Natural killer cell treated with Interleukin-12 subunit alpha and Interleukin-12 subunit beta and Interleukin-15 and Interleukin-18, amount 100 ng/mL, for 72 hours (primary cell): ENCODE measurements around the gene HP. TPM values are rescaled to one million over a fixed set of nuclear protein-coding genes. Genes with fewer than 3 reads are reported as not detected.

Experiments
- ATAC-seq, 2 donors: fragments of 150-1000 bp; cut with Tn5 transposase in 1 of 2; sonication (Bioruptor Pico), chemical (Tn5 transposase) in 1 of 2; 2 replicates each; pipeline ENCODE4 v1.10.0; 2021
- DNase-seq: peaks from one replicate; pipeline ENCODE4 v3.0.0; 2022; ENCODE audit warnings: low spot score
- H3K27ac Mint-ChIP-seq, 2 donors: 1 replicate in 1 of 2; 2 replicates in 1 of 2; pipeline ENCODE4 v1.8.0; 2022; ENCODE audit warnings: mixed read lengths in 2 of 2, mild to moderate bottlenecking in 1 of 2, moderate library complexity in 1 of 2
- H3K27me3 Mint-ChIP-seq, 2 donors: 1 replicate in 1 of 2; 2 replicates in 1 of 2; pipeline ENCODE4 v1.8.0; 2022; ENCODE audit warnings: mixed read lengths in 2 of 2
- H3K36me3 Mint-ChIP-seq: one replicate; pipeline ENCODE4 v1.8.0; 2022; ENCODE audit warnings: mixed read lengths
- H3K4me1 Mint-ChIP-seq, 2 donors: 1 replicate in 1 of 2; 2 replicates in 1 of 2; pipeline ENCODE4 v1.8.0; 2022; ENCODE audit warnings: low read depth in 2 of 2, mixed read lengths in 2 of 2, mild to moderate bottlenecking in 1 of 2
- H3K4me3 Mint-ChIP-seq: one replicate; pipeline ENCODE4 v1.8.0; 2022; ENCODE audit warnings: mixed read lengths
- H3K9me3 Mint-ChIP-seq: 2 replicates; pipeline ENCODE4 v1.8.0; 2022; ENCODE audit warnings: mixed read lengths
- total RNA-seq, 2 donors: library from RNA; stranded (reverse); gene quantifications; one replicate each; pipeline ENCODE4 v1.2.3, GENCODE V29; 2022

HP gene
- total RNA-seq, 2 donors from 2014 or later, result not detected

DNA sequence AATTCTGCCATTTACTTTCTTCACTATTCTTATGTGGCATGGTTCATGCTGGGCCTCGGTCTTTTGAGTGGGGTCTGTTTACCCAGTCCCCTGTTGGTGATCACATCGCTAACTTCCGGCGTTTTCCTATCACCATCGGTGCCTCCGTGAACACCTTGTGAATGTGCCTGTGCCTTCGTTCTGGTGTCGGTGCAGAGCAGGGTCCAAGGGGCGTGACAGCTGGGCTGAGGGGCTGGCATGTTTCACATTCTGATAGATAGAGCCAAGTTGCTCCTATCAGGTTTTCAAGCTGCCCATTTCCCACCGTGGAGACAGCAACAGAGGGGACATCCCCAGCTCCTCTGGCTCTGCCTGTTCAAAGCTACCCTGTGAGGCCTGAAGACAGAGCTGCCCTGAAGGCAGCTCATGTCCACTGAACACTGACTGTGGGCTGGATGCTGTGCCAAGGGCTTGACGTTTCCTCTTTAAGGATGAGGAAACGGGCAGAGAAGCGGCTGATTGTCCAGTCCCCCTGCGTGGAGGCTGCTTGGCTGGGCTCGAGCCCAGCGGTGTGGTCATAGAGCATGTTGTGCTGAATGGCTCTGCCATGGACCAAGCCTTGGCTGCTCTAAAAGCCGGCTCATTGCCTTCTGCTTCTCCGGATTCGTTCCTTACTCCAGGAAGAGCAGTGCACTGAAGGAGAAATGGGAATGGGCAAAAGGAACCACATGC is 28.7 kb upstream of the HP start:
- Mint-ChIP-seq H3K27ac (no peak overlapping the region), H3K36me3 (peaks cover 11% of the 10 kb centered on the region)
- no peak for ATAC-seq

GRCh38 chr16:72027669-72028378 is 26.5 kb upstream of the HP start:
- no peak overlapping the region for H3K4me3 Mint-ChIP-seq
- DNase-seq (no peak), ATAC-seq (no peak)
- H3K27ac Mint-ChIP-seq, result no peak overlapping the region
- peaks cover 11% of the 10 kb centered on the region for H3K36me3 Mint-ChIP-seq
- no peaks in the 10 kb centered on the region for H3K4me1 Mint-ChIP-seq
- H3K27me3 Mint-ChIP-seq, result no peaks in the 10 kb centered on the region
- H3K9me3 Mint-ChIP-seq, result no peaks in the 10 kb centered on the region

More for the DNA sequence above, 28.7 kb upstream of the HP start:
- no peak for DNase-seq
- no peaks in the 10 kb centered on the region for H3K4me1 Mint-ChIP-seq
- no peaks in the 10 kb centered on the region for H3K9me3 Mint-ChIP-seq
- no peaks in the 10 kb centered on the region for H3K27me3 Mint-ChIP-seq
- H3K4me3 Mint-ChIP-seq, result no peak overlapping the region

DNA sequence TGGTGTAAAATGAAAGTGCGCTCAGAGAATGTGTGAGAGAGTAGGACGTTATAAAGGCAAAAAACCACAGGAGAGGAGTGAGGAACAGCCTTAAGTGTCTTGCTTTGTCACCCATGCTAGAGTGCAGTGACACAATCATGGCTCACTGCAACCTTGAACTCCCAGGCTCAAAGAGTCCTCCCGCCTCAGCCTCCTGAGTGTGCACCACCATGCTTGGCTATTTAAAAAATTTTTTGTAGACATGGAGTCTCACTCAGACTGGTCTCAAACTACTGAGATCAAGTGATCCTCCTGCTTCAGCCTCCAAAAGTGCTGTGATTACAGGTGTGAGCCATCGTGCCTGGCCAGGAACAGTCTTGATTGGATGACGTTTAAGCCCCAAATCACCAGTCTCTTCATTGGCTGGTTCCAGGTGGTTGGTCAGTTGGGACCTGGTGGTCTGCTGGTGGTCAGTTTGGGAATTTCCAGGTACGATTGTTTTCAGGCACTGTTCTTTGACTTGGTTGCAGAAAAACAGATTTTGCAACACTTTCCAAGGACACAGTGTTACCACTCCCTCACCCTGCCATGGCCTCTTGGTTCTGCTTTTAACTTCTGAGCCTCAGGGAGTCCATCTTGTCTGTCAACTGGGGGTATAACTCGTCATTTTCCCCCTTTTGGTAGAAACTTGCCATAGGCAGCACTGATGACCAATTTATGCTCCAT is 24.6 kb upstream of the HP start:
- H3K4me1 Mint-ChIP-seq, result no peaks in the 10 kb centered on the region
- no peaks in the 10 kb centered on the region for H3K27me3 Mint-ChIP-seq
- ATAC-seq (no peak), DNase-seq (no peak)
- no peaks in the 10 kb centered on the region for H3K9me3 Mint-ChIP-seq
- peaks cover 6% of the 10 kb centered on the region for H3K36me3 Mint-ChIP-seq
- H3K4me3 Mint-ChIP-seq, result no peak overlapping the region
- H3K27ac Mint-ChIP-seq, result no peak overlapping the region

GRCh38 chr16:72033437-72033836 is 20.9 kb upstream of the HP start:
- ATAC-seq (no peak), DNase-seq (no peak)
- Mint-ChIP-seq H3K4me3 (no peak overlapping the region), H3K4me1 (no peaks in the 10 kb centered on the region), H3K27ac (no peak overlapping the region), H3K36me3 (no peaks in the 10 kb centered on the region), H3K27me3 (no peaks in the 10 kb centered on the region), H3K9me3 (no peaks in the 10 kb centered on the region)

DNA sequence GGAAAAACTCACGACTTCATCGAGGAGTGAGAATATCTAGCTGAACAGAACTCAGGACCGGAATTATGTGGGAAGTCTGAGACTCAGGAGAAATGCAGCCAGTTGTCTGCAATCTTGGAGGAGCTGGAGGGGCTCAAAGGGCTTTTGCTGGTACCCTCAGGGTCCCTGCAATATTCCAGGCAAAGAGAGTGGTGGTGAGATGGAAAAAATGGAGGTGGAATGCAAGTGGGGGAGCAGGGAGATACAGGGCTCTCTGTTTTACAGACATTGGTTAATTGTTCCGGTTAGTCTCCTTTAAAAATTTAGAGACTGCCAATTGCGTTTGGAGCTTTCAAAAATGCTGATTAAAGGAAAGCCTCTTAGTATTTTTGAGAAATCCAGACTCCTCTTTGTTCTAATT is 18.2 kb upstream of the HP start:
- no peaks in the 10 kb centered on the region for H3K4me1 Mint-ChIP-seq
- no peak overlapping the region for H3K27ac Mint-ChIP-seq
- no peaks in the 10 kb centered on the region for H3K27me3 Mint-ChIP-seq
- ATAC-seq, result no peak
- H3K36me3 Mint-ChIP-seq, result no peaks in the 10 kb centered on the region
- no peaks in the 10 kb centered on the region for H3K9me3 Mint-ChIP-seq
- H3K4me3 Mint-ChIP-seq, result no peak overlapping the region
- DNase-seq, result no peak

DNA sequence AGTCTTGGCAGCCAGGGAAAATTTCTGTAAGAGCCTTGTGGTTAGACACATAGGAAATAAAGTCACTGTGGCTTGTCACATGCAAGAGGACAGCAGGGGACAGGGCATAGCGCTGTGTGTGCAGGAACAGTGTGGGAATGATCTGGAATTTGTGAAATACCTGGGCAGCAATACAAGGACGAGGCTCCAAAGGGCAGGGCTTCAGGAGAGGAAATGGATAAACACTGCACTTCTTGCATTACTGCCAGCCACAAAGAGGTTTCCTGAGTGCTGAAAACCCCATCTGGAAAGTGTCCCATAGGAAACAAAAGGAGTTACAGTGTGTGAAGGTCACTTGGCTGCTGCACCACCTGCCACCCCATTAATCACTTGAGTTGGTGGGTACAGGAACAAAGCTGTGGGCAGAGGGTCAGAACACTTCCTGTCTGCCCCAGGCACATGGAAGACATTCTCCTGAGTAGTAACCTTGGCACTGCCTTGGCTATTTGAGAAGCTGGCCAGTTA is 12.1 kb upstream of the HP start:
- Mint-ChIP-seq H3K9me3 (no peaks in the 10 kb centered on the region), H3K36me3 (no peaks in the 10 kb centered on the region), H3K27me3 (no peaks in the 10 kb centered on the region), H3K4me1 (no peaks in the 10 kb centered on the region), H3K4me3 (no peak overlapping the region), H3K27ac (no peak overlapping the region)
- no peak for ATAC-seq
- no peak for DNase-seq

DNA sequence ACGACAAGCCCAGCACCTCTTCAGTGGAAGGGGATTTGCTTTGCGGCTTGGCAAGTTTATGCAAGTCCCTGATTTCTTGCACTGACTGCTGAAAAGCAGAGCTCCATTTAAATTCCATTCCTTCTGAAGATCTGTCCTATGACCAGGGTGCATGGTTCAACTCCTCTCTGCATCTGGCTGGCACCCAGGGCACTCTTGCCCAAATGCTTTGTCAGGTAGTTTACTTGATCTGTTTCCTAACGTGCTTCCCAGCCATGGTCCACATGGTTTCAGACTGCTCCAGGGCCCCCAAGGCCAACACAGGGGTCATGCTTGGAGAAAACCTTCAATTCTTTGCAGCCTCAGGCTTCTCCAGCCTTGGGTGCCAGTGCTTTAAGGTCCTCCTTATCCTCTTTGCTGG is 11.2 kb upstream of the HP start:
- no peak for ATAC-seq
- Mint-ChIP-seq H3K36me3 (no peaks in the 10 kb centered on the region), H3K4me1 (no peaks in the 10 kb centered on the region)

DNA sequence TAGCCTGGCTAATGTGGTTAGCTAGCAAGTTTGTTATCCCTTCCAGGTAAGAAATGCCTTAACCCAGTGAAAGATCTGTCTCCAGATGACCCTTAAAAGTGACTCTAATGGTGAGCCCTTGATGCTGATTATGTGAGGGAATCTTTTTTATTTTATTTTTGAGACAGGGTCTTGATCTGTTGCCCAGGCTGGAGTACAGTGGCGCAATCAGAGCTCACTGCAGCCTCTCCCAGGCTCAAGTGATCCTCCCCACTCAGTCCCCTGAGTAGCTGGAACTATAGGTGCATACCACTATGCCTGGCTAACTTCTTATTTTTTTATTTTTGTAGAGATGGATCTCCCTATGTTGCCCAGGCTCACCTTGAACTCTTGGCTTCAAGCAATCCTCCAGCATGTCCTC is 10.8 kb upstream of the HP start:
- H3K27ac Mint-ChIP-seq, result no peak overlapping the region

More for the DNA sequence above, 11.2 kb upstream of the HP start:
- no peak for DNase-seq
- H3K27ac Mint-ChIP-seq, result no peak overlapping the region
- no peaks in the 10 kb centered on the region for H3K27me3 Mint-ChIP-seq
- no peaks in the 10 kb centered on the region for H3K9me3 Mint-ChIP-seq
- no peak overlapping the region for H3K4me3 Mint-ChIP-seq

DNA sequence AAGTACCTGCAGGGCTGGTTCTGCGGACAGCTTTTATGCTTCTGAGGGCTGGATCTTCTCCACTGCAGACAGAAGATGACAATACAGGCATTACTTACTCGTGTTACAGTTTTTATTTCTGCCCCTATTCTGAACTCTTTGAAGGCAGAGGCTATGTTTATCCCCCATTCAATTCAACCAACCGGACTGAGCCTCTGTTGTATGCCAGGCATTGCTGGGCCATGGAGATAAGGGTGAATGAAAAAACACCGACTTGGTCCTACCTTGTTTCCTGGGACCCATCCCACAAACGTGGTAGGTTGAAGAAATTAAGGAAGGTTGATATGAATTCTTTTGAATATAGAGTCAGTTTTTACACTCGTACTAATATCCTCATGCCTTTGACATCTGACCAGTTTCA is 10.0 kb upstream of the HP start:
- no peaks in the 10 kb centered on the region for H3K27me3 Mint-ChIP-seq
- H3K4me1 Mint-ChIP-seq, result no peaks in the 10 kb centered on the region
- H3K27ac Mint-ChIP-seq, result no peak overlapping the region
- H3K9me3 Mint-ChIP-seq, result peaks cover 3% of the 10 kb centered on the region
- peaks cover 6% of the 10 kb centered on the region for H3K36me3 Mint-ChIP-seq
- ATAC-seq (no peak), DNase-seq (no peak)
- no peak overlapping the region for H3K4me3 Mint-ChIP-seq

More for the DNA sequence above, 10.8 kb upstream of the HP start:
- ATAC-seq (no peak), DNase-seq (no peak)
- no peaks in the 10 kb centered on the region for H3K27me3 Mint-ChIP-seq
- no peaks in the 10 kb centered on the region for H3K9me3 Mint-ChIP-seq
- H3K36me3 Mint-ChIP-seq, result no peaks in the 10 kb centered on the region
- no peak overlapping the region for H3K4me3 Mint-ChIP-seq
- H3K4me1 Mint-ChIP-seq, result no peaks in the 10 kb centered on the region

- peaks cover 4% of the 10 kb centered on the region for H3K9me3 Mint-ChIP-seq
- H3K27me3 Mint-ChIP-seq, result peaks cover 0 to under 1% of the 10 kb centered on the region in 2 donors
- no peaks in the 10 kb centered on the region for H3K4me1 Mint-ChIP-seq
- H3K27ac Mint-ChIP-seq, result no peak overlapping the region
- DNase-seq, result no peak
- no peak for ATAC-seq
- peaks cover 8% of the 10 kb centered on the region for H3K36me3 Mint-ChIP-seq
- no peak overlapping the region for H3K4me3 Mint-ChIP-seq
Measured at GRCh38 chr16:72044825-72045359, 9.4 kb upstream of the HP start.

GRCh38 chr16:72049110-72049509 is 5.2 kb upstream of the HP start:
- Mint-ChIP-seq H3K4me1 (peaks cover 0 to 6% of the 10 kb centered on the region in 2 donors), H3K36me3 (peaks cover 11% of the 10 kb centered on the region), H3K27ac (no peak overlapping the region), H3K27me3 (peaks cover 8 to 11% of the 10 kb centered on the region in 2 donors), H3K4me3 (no peak overlapping the region), H3K9me3 (peaks cover 6% of the 10 kb centered on the region)
- ATAC-seq, result no peak
- no peak for DNase-seq

- Mint-ChIP-seq H3K4me1 (peaks cover 0 to 6% of the 10 kb centered on the region in 2 donors), H3K4me3 (no peak overlapping the region), H3K9me3 (peaks cover 6% of the 10 kb centered on the region), H3K27me3 (peaks cover 8 to 11% of the 10 kb centered on the region in 2 donors), H3K27ac (no peak overlapping the region), H3K36me3 (peaks cover 11% of the 10 kb centered on the region)
- DNase-seq (no peak), ATAC-seq (peak in 1 of 2 donors; percentile 36)
Measured at GRCh38 chr16:72050769-72051464, 3.4 kb upstream of the HP start.

DNA sequence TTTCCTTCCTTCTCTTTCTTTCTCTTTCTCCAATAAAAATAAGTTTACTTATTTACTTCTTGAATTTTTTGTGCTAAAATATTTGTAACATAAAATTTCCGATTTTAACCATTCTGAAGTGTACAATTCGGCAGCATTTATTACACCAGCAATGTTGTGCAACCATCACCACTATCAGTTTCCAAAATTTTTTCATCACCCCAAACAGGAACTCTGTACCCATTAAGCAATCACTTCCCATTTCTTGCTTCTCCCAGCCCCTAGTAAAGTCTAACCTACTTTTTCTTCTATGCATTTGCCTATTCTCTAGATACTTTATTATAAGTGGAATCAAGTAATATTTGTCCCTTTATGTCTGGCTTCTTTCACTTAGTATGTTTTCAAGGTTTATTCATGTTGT is 2.5 kb upstream of the HP start:
- Mint-ChIP-seq H3K4me1 (peaks cover 0 to 6% of the 10 kb centered on the region in 2 donors), H3K9me3 (peaks cover 6% of the 10 kb centered on the region), H3K4me3 (no peak overlapping the region), H3K36me3 (peaks cover 11% of the 10 kb centered on the region), H3K27ac (no peak overlapping the region), H3K27me3 (peaks cover 8 to 11% of the 10 kb centered on the region in 2 donors)
- no peak for ATAC-seq
- no peak for DNase-seq
